Suprapubic skin (tissue), 3 donors: ENCODE measurements around the gene CPN2.

Experiments used
- CTCF ChIP-seq, 2 donors: fragments of 200-600 bp in 1 of 2; fragments of 450-650 bp in 1 of 2; sonication (generic) in 1 of 2; IDR thresholded peaks; one replicate each; pipeline ENCODE4 v1.5.1; 2016 to 2019; ENCODE audit warnings: antibody characterized with exemption in 2 of 2, mild to moderate bottlenecking in 1 of 2, moderate library complexity in 1 of 2
- POLR2A ChIP-seq, 2 donors: fragments of 450-650 bp; IDR thresholded peaks; one replicate each; pipeline ENCODE4 v1.6.1; 2017; ENCODE audit warnings: antibody characterized with exemption in 2 of 2, mild to moderate bottlenecking in 2 of 2, moderate library complexity in 2 of 2

GRCh38 chr3:194384156-194384555, 33.0 kb upstream of the CPN2 start:
- TF ChIP-seq CTCF (IDR thresholded peaks at IDR 0.05) (no peak), POLR2A (IDR thresholded peaks at IDR 0.05) (no peak)
